ENCODE results near the gene VSIG8.

The VSIG8 gene

GRCh38 chr1:159817276-159818041, 45.0 kb downstream of the VSIG8 start:
- no peak overlapping the region for H3K27ac Mint-ChIP-seq
- no peaks in the 10 kb centered on the region for H3K9me3 Mint-ChIP-seq
- no peaks in the 10 kb centered on the region for H3K36me3 Mint-ChIP-seq (ENCODE audit: low read depth)
- H3K4me1 Mint-ChIP-seq = no peaks in the 10 kb centered on the region
- no peak overlapping the region for H3K4me3 Mint-ChIP-seq
- no peak for TF ChIP-seq CTCF (IDR thresholded peaks at IDR 0.05)
- H3K27me3 Mint-ChIP-seq (ENCODE audit: low read depth, poor library complexity) = peaks cover 52% of the 10 kb centered on the region
- DNase-seq = no peak

- H3K4me1 Mint-ChIP-seq = no peaks in the 10 kb centered on the region
- no peak for TF ChIP-seq CTCF (IDR thresholded peaks at IDR 0.05)
- H3K36me3 Mint-ChIP-seq (ENCODE audit: low read depth) = no peaks in the 10 kb centered on the region
- DNase-seq = no peak
- H3K27me3 Mint-ChIP-seq (ENCODE audit: low read depth, poor library complexity) = peaks cover 47% of the 10 kb centered on the region
- no peaks in the 10 kb centered on the region for H3K9me3 Mint-ChIP-seq
- H3K27ac Mint-ChIP-seq = no peak overlapping the region
- no peak overlapping the region for H3K4me3 Mint-ChIP-seq
Measured at GRCh38 chr1:159815926-159816325, 46.5 kb downstream of the VSIG8 start.

GRCh38 chr1:159804924-159805323, 57.5 kb downstream of the VSIG8 start:
- no peak for TF ChIP-seq CTCF (IDR thresholded peaks at IDR 0.05)
- DNase-seq = no peak
- no peaks in the 10 kb centered on the region for H3K9me3 Mint-ChIP-seq
- peaks cover 74% of the 10 kb centered on the region for H3K27me3 Mint-ChIP-seq (ENCODE audit: low read depth, poor library complexity)
- no peaks in the 10 kb centered on the region for H3K36me3 Mint-ChIP-seq (ENCODE audit: low read depth)
- H3K4me3 Mint-ChIP-seq = no peak overlapping the region
- H3K4me1 Mint-ChIP-seq = no peaks in the 10 kb centered on the region
- H3K27ac Mint-ChIP-seq = no peak overlapping the region
